ENCODE data around the gene GHRHR.
A peak's percentile ranks its signal among the peaks of the same experiment; 100 is the strongest.

GHRHR gene

DNA sequence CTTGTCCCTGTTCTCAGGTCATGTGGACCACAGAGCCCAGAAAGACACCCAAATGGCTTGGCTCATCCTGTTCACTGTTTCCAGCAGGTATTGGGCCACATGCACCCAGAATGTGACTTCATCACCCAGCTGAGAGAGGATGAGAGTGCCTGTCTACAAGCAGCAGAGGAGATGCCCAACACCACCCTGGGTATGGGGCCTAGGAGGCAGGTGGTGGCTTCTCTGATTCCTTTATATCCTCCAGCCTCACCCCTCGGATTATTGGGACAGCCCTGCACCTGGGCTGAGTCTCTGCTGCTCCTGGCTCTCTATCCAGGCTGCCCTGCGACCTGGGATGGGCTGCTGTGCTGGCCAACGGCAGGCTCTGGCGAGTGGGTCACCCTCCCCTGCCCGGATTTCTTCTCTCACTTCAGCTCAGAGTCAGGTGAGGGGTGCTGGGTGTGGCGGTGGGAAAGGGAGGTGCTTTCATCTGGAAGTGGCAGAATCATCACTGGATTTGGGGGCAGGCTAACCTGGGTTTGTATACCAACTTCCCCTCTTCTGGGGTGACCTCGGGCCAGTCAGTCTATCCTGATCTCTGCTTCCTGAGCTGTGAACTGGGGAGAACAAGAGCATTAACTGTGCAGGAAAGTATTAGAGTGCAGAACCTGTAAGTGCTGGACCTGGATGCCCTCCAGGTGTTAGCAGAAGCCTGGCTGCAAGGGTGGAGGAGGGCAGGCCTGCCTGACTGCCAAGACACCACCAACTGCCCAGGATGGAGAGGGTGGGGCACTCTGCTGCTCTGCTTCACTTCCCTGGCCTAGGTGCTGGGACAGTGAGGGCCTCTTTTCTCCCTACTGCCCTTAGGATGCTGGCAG is 5.2 kb downstream of the GHRHR start:
- no peak for DNase-seq (ENCODE audit: low read depth)

DNA sequence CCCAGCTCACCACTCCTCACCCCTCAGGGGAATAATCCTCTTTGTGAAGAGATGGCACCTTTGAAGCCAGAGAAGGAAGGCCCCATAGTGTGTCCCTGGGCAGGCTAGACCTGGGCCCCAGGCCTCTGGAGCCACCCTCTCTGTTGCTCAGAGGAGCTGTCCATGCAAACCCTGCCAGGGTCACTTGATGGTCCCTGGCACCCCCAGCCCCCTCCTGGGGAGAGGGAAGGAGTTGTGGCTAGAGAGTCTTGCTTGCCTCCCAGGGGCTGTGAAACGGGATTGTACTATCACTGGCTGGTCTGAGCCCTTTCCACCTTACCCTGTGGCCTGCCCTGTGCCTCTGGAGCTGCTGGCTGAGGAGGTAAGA is 5.8 kb downstream of the GHRHR start:
- DNase-seq (ENCODE audit: low read depth) = no peak

DNA sequence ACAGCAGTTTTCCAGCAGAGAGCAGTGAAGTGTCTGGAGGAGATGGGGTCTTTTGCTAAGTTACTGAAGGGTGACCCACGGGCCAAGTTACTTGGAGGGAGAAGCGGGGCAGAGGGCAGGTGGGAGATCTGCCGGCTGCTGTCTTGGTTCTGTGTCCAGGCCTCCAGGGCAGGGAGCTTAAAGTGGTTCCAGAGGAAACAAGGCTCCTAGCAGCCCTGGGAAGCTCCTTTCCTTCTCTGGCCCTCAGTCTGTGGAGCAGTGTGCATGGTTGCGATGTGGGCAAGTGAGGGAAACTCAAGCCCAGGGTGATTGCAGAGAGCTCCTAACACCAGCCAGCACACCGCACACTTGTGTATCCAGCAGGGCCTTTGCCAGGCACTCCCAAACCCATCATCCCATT is 6.3 kb downstream of the GHRHR start:
- no peak for DNase-seq (ENCODE audit: low read depth)

DNA sequence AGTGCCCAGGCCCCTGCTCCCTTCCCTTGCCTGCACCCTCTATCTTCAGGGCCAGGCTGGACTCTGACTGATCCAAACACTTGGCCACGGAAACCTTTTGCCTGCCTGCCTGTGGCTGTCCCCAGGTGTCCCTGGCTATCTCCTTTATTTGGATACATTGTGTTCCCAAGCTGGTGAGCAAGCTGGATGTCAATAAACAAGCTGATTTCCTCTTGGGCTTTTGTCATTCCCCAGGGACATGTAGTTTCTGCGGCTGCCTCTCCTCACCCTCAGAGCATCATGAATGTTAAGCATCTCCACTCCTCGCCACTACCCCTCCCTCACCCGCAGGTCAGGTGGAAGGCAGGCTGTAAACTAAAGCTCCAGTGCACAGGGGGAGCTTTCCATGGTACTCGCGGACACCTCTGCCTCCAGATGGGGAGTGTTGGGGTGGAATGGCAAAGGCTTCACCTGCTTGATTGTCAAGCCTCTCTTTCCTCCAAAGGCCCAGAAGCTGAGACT is 6.9 kb downstream of the GHRHR start:
- peak; percentile 4 for DNase-seq (ENCODE audit: low read depth)

DNA sequence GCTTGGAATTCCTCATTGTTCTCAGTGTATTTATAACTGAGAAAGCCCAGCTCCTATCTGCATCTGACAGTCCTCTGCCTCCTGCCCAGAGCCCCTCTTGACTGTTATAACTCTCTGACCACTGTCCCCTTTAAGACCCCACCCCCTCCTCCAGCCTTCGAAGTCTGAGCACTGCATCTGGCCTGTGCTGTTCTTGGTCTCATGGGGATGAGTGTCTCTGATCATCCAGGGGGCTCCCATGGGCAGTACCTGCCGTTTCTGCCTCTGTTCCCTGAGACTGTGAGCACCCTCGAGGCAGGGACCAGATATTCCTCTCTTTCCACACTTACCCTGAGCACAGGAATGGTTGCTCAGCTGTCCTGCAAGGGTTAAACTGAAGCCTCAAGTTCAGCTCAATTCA is 7.7 kb downstream of the GHRHR start:
- no peak for DNase-seq (ENCODE audit: low read depth)

DNA sequence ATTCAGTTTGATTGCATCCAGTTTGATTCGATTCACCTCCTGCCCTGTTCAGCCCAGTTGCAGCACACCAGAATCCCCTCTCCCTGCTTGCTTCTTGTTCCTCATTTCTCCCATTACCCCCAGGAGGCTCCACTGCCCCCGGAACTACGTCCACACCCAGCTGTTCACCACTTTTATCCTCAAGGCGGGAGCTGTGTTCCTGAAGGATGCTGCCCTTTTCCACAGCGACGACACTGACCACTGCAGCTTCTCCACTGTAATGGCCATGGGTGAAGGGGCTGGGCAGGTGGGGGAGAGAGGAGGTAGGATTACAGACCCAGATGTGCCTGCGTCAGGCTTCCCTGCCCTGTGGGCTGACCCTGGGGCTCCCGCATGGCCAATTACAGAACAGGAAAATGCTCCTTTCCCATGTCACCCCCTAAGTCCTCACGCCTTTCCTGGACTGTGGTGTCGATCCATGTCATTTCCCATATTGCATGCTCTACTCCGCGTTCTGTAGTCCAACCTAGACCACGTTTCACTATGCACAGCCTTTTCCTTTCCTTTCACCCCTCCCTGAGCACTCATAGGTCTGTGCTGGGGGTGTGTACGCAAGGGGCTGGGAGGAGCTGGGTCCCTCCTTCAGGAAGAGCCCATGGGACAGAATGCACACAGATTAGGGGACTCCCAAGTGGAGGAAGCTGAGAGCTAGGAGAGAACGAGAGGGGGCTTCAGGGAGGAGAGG is 8.2 kb downstream of the GHRHR start:
- DNase-seq (ENCODE audit: low read depth) = no peak

DNA sequence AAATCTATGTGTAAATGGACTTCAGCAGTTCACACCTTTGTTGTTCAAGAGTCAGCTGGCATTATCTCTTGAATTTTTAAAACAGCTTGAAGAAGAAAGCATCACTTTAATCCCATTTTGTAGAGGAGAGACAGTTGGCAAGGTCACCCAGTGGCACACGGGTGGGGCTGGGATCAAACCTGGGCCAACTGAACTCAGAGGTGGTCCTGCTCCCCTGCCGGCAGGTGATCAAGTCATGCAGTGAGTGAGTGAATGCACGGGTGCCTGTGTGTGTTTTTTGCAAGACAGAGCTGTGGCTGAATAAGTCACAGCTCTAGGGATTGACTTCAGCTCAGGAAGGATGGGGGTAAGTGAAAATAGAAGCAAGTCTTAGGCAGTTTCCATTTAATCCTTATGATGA is 9.5 kb downstream of the GHRHR start:
- no peak for DNase-seq (ENCODE audit: low read depth)

DNA sequence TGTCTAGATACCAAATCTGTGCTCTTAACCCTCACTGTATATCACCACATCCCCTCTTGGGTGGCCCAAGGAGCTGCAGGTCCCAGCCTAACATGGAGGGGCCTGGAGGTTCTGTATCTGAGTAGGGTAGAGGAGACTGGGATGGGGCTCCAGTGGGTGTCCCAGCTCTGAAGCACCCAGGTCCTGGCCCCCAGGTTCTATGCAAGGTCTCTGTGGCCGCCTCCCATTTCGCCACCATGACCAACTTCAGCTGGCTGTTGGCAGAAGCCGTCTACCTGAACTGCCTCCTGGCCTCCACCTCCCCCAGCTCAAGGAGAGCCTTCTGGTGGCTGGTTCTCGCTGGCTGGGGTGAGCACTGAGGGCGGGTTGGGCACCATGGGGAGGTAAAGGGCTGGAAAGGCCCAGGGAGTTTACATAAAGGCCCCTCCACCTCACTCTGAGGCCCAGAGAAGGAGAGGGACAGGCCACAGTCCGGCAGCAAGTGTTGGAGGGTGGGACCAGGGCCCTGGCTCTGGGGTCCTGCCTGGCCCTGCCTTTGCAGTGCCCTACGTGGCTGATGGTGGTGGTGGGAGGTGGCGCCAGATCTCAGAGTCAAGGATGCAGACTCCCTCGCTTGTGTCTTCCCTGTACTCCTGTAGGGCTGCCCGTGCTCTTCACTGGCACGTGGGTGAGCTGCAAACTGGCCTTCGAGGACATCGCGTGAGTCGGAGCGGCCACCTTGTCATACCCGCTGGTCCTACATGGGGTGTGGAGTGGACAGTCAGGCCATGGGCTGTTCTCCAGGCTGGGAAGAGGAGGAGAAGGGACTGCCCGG is 10.2 kb downstream of the GHRHR start:
- no peak for DNase-seq (ENCODE audit: low read depth)

DNA sequence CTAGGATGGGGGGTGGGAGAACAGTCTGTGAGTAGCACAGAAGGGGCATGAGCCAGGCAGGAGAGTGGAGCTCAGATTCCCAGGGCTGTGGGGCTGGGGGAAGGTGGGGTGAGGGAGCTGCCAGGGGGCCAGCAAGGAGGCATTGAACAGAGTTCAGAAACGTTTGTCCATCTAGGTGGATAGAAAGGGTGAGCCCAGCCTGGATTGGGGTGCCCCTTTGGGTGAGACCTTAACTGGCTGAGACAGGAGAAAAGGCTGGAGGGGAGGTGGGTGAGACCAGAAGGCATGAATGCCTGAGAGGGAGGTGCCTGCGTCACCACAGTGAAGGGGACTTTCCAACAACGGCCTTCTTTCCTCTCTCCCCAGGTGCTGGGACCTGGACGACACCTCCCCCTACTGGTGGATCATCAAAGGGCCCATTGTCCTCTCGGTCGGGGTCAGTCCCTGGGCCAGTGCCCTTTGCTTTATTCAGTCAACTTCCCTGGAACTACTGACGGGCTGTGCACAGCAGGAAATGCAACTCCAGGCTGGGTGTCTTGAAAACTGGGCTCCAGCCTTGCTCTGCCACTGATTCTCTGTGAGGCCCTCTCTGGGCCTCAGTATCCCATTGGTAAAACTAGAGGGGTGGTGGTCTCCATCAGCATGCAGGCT is 11.0 kb downstream of the GHRHR start:
- DNase-seq (ENCODE audit: low read depth) = peak; percentile 37

DNA sequence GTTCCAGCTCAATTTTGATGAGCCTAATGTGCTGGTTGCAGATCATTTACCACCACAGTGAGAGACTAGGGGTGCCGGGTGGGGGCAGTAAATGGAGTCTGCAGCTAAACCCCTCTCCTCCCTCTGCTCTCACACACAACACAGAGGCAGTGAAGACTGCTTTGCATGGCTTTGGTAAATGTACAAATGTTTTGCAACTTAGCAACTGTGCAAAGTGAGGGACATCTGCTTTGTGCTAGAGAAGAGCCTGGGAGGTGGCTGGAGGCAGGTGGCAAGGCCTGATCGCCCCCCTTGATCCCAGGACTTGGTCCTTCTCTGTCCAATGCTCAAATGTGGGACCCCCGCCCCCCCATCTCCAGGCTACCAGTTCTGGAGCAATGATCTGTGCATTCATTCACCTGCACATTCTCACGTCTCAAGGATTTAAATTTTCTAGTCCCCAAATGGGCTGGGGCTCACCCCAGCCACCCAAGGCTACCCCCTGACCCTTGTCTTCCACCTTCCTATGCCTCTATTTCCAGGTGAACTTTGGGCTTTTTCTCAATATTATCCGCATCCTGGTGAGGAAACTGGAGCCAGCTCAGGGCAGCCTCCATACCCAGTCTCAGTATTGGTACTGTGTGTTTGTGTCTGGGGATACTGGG is 11.6 kb downstream of the GHRHR start:
- DNase-seq (ENCODE audit: low read depth) = no peak

DNA sequence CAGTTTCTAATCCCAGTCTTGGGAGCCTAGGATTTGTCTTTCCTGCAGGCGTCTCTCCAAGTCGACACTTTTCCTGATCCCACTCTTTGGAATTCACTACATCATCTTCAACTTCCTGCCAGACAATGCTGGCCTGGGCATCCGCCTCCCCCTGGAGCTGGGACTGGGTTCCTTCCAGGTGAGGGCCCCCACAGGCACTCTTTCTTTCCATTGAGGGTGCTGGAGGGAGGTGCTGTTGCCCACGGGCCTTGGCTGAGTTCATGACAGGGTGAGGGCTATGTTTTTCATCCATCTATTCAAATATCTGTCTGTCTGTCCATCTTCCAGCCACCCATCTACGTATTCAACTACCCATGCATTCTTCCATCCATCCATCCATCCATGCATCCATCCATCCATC is 12.6 kb downstream of the GHRHR start:
- DNase-seq (ENCODE audit: low read depth) = no peak

DNA sequence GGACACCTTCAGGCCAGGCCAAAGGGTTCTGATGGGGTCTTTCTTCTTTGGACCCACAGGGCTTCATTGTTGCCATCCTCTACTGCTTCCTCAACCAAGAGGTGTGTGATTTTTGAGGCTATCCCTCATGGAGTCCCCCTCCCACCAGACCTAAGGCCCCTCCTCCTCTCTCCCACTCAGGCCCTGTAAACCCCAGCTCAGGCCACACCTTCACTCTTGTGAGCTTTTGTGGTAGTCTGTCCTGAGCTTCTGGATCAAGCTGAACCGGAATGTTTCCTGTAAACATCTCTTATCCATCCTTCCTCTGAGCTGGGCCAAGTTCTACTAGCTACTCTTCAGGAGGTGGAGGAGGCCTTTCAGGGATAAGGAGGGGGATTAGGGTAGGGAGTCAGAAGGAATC is 13.5 kb downstream of the GHRHR start:
- no peak for DNase-seq (ENCODE audit: low read depth)

DNA sequence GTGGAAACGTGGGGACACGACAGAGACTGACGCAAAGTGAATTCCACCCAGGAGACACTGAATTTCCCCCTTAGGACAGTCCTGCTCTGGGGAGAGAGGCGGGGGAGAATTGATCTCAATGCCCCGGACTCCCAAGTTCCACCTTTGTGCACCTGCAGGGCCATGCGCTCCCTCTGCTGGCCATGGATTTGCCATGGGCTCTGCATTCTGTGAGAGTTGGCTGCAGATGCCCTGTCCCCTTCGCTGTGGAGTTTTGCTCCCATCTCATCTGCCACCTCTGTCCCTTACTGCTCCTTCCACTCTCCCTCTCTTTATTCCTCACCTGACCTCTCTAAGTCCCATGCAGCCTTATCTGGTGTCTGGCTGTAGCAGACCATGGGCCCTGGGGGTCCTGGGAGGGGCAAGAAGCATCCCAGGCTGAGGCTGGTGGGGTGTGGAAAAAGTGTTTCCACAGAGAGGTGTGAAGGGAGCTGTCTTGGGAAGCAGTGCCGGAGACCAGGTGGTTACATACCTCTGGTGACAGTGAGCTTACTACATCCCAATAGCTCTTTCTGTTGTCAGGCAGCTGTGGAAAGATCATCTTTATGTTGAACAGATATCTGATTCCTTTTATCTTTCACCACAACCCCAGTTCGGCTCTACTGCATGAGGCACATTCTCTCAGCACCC is 14.3 kb downstream of the GHRHR start:
- peak; percentile 7 for DNase-seq (ENCODE audit: low read depth)

DNA sequence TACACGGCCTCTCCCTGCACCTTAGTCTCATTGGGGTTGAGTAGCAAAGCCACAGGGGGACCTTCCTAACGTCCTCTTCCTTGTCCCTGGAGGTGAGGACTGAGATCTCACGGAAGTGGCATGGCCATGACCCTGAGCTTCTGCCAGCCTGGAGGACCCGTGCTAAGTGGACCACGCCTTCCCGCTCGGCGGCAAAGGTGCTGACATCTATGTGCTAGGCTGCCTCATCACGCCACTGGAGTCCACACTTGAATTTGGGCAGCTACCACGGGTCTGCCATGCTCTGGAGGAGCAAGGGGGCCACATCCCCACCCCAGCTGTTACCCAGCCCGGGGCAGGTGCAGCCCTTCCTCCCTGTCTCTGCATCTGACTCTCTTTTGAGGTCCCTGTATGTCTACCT is 15.3 kb downstream of the GHRHR start:
- no peak for DNase-seq (ENCODE audit: low read depth)

DNA sequence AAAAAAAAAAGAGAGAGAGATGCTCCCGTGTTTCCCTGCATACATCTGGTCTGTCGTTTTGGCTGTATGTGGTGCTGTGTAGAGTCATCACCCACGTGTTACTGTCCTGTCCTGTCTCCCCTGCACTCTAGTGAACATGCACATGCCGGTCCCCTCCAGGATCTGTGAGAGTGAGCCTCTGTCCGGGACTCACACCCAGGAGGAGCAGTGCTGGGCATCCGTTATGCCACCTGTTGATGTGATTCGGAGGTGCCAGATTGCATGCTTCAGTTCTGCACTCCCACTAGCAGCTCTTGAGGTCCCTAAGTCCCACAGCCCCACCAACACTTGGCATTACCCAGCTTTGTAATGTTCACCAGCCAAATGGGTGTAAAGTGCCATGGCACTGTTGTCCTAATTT is 16.4 kb downstream of the GHRHR start:
- no peak for DNase-seq (ENCODE audit: low read depth)

DNA sequence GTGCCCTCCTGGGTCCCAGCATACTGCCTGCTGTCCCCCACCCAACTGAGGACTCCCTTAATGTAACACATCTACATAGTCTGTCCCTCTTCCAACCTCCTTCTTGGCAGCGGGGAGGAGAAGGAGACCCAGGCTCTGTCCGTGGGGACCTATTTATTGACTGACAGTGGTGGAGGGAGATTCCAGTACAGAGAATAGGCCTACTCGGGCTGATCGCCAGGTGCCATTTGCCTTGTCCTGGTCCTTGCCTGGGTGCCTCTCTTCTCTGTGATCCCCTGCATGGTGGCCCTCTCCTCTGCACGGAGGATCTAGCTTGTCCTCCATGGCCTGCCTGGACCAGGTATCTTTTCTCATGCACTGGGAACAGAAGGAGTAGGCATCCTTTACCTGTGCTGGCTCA is 17.0 kb downstream of the GHRHR start:
- no peak for DNase-seq (ENCODE audit: low read depth)

DNA sequence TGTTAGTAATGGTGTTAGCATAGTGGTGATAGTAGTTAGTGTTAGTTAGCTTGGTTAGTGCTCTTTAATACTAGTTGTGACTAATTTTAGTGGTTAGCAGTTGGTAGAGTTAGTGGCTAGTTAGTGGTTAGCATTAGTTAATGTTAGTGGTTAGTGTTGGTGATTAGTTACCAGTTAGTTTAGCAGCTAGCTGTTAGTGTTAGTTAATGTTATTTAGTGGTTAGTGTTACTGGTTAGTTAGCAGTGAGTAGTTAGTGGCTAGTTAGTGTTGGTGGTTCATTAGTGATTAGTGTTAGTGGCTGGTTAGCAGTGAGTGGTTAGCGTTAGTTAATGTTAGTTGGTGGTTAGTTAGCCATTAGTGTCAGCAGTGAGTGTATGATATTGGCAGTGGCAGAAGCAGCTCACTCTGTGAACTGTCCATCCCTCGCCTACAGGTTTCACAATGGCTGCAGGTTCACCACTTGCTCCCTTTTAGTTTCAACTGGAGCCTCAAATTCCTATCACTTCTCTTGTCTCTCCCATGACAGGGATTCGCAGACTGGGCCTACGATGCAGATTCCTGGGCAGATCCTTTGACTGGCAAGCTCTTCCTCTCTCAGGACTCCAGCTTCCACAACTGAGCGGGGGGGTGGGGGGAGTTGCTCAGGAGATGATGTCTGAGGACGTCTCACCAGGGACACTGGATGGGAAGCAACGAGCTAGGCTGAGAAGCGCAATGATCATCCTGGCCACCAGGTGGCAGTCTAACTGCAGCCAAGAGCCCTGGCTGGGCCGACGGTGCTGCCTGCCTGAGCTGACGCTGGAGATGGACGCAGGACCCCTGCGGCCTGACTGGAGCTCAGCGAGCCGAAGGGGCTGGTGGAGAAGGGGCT is 19.5 kb downstream of the GHRHR start:
- peak; percentile 61 for DNase-seq (ENCODE audit: low read depth)

DNA sequence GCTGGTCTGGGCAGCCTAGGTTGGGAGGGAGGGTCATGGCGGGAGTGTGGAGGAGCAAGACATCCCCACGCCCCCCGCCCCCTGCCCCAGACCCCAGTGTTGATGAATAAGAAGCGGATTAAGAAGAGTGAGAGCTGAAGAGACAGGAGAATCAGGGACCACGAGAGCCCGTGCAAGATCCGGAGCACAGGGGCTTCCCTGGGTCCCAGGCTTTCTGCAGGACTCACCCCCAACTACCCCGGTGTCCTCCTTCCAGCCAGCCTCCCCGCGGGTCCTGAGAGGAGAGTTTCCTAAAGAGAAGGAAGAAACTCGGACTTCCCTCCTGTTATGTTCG is 20.1 kb downstream of the GHRHR start:
- DNase-seq (ENCODE audit: low read depth) = no peak

DNA sequence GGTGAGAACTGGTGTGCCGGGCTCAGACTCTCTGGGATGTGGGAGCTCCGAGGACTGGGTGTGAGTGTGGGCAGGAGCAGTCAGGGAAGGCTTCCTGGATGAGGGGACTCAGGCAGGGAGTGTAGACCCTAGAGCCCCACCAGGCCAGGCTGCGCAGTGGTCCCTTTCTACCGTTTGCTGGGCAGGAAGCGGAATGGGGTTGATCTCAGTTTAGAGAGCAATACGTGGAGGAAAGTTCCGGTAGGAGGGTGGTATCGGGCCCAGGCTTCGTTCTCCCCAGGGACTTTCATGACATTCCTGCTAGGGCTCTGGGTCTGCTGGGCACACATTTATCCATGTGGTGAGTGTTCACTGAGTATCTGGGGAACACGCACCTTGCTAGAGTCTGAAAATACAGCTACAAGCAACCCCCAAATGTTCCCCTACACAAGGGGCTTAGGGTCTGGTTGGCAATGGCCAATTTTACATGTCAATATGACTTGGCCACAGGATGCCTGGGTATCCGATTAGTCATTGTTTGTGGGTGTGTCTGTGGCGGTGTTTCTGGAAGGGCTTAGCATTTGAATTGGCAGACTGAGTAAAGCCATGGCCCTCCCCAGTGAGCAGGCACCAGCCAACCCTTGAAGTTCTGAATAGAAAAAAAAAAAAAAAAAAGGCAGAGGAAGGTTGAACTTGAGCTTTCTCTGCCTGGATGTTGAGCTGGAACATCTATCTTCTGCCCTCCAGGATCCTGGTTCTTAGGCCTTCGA is 20.8 kb downstream of the GHRHR start:
- DNase-seq (ENCODE audit: low read depth) = peak; percentile 23

Measured in amniotic epithelial cell (primary cell).